HG03439 (cell line): ENCODE data around the gene PTPRN2.

Source experiments
- ATAC-seq: cut with Tn5 transposase; IDR thresholded peaks from one replicate; pipeline ENCODE4 v1.9.1; 2021; ENCODE audit warnings: mild to moderate bottlenecking, moderate library complexity; ENCODE audit not compliant: unreplicated experiment

Gene PTPRN2

GRCh38 chr7:157585113-157585861 is 1002.3 kb downstream of the PTPRN2 start:
- ATAC-seq: no peak

GRCh38 chr7:157584420-157584819 is 1003.2 kb downstream of the PTPRN2 start:
- ATAC-seq: no peak

DNA sequence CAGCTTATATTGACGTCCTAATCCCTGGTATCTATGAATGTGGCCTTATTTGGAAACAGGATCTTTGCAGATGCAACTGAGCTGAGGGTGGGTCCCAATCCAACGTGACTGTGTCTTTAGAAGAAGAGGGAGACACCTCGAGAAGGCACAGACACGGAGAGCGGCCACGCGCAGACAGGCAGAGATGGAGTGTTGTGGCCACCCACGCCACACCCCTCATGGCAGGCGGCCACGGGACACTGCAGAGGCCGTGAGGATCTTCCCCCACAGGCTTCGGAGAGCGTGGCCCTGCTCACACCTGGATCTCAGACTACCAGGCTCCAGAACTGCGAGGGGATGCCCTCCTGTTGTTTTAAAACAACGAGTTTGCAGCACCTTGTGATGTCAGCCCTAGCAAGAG is 1005.9 kb downstream of the PTPRN2 start:
- ATAC-seq: no peak

DNA sequence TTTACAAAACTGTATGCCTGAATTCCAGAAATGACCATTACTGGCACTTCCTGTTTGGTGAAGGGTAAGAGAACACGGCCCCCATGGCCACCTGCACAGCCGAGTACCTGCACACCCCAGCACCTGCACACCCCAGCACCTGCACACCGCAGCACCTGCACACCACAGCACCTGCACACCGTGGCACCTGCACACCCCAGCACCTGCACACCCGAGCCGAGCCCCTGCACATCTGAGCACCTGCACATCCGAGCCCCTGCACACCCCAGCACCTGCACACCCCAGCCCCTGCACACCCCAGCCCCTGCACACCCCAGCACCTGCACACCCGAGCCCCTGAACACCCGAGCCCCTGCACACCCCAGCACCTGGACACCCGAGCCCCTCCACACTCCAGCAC is 1007.3 kb downstream of the PTPRN2 start:
- no peak for ATAC-seq

DNA sequence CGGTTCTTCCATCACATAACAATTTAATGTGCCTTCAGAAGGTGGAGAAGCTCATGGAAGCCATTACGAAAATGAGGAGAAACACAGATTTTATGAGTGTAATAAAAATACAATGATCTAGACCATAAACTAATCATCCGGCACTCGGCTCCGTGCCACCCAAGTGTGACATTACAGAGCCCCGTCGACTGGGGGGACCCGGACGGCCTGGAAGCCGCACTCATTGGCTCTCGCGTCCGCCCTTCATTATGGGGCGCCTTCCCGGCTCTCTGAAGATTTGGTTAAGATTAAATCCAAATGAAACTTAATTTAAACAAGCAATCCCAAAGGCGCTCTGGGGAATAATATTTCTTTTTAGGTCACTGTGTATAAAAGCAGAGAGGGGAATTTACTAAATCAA is 1008.2 kb downstream of the PTPRN2 start:
- ATAC-seq: no peak

GRCh38 chr7:157577796-157578339 is 1009.8 kb downstream of the PTPRN2 start:
- ATAC-seq: no peak

- ATAC-seq: no peak
These were observed 1010.6 kb downstream of the PTPRN2 start for GRCh38 chr7:157577061-157577460.

- no peak for ATAC-seq
These were observed 1011.2 kb downstream of the PTPRN2 start for GRCh38 chr7:157576415-157576814.

DNA sequence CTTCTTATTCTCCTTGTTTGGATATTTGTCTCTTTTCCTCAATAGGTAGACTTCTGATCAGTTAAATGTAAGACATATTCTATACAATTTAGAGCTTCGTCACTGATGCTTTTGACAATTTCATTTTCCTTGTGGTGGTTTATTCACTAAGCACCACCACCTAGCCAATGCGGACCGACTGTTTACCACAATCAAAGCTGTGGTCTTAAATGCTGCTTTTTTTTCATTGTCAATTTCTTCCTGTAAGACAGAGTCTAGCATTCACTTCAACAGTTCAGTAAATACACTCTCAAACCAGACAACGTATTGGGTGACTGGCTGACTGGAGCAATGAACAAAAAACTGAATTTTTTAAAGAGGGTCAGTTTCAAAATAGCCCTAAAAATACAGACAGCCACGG is 1011.8 kb downstream of the PTPRN2 start:
- no peak for ATAC-seq

DNA sequence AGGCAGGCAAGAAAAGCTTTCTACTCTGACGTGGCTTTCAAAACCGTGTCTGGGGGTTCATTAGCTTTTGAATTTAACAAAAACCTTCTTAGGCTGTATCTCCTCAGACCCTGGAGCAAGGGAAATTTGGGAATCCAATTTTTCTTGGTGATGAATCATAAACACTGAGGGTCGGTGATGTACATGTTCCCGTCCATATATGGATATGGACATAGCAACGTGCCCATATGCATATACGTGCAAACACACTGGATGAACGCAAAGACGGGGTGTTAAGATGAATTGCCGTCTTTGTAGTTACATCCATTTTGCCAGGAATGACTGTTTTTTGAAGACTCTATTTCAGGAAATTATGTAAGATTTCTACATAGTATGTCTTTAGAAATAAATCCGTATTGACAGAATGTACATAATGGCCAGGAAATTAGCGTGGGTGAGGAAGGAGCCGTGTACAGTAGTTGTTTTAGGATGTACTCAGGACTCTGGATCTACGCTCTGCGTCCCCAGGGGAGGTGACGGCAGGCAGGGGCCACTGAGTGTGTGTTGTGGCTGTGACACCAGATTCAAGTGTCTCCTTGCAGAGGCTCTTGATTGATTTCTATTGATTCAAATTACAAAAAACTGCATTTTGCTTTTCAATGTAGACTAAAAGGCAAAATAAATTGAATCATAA is 1012.6 kb downstream of the PTPRN2 start:
- ATAC-seq: no peak

GRCh38 chr7:157574120-157574825 is 1013.4 kb downstream of the PTPRN2 start:
- no peak for ATAC-seq

GRCh38 chr7:157573244-157573643 is 1014.4 kb downstream of the PTPRN2 start:
- ATAC-seq: no peak

- no peak for ATAC-seq
These were observed 1015.0 kb downstream of the PTPRN2 start for GRCh38 chr7:157572622-157573021.

GRCh38 chr7:157570531-157571200 is 1017.0 kb downstream of the PTPRN2 start:
- ATAC-seq: no peak

- no peak for ATAC-seq
These were observed 1017.7 kb downstream of the PTPRN2 start for GRCh38 chr7:157569967-157570366.

- no peak for ATAC-seq
These were observed 1018.6 kb downstream of the PTPRN2 start for GRCh38 chr7:157568770-157569584.

GRCh38 chr7:157568106-157568769 is 1019.4 kb downstream of the PTPRN2 start:
- no peak for ATAC-seq

DNA sequence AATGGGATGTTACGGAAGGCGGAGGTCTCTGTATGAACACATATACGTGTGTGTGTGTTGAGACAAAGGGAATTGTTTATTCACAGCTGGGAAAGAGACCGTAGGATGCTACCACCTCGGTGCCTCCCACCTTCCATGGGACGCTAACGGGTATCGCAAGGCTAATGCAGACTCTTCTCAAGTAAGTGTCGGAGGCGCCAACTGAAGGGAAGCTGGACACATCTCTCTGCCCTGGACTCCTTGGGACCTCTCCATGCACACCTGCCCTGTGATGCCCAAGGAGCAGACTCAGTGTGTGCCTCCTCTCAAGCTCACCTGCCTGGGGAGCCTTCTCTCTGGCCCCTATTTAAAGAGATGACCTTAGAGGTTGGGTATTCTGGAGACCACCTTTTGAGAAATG is 1020.0 kb downstream of the PTPRN2 start:
- no peak for ATAC-seq

- ATAC-seq: no peak
These were observed 1021.0 kb downstream of the PTPRN2 start for GRCh38 chr7:157566631-157567006.
